Neuronal stem cell (in vitro differentiated cells): ENCODE measurements around the gene MAST4.

ENCODE experiments used
- DNase-seq: peaks from one replicate; pipeline ENCODE4 v3.0.0-alpha.2; 2013; ENCODE audit warnings: low spot score
- H2AFZ ChIP-seq: one replicate; pipeline ENCODE4 v1.6.1; 2013; ENCODE audit warnings: mild to moderate bottlenecking, low read length, inconsistent platforms
- H2AK5ac ChIP-seq: 2 replicates; pipeline ENCODE4 v1.6.1; 2013; ENCODE audit warnings: low read depth, mild to moderate bottlenecking, inconsistent platforms, low read length, moderate library complexity, mixed read lengths
- H2BK120ac ChIP-seq: 2 replicates; pipeline ENCODE4 v1.6.1; 2013; ENCODE audit warnings: low read depth, mild to moderate bottlenecking, inconsistent platforms, low read length, moderate library complexity, mixed read lengths
- H2BK12ac ChIP-seq: one replicate; pipeline ENCODE4 v1.6.1; 2013; ENCODE audit warnings: low read length, inconsistent platforms
- H2BK15ac ChIP-seq: 2 replicates; pipeline ENCODE4 v1.6.1; 2013; ENCODE audit warnings: mild to moderate bottlenecking, low read length, inconsistent platforms, mixed read lengths
- H2BK5ac ChIP-seq: one replicate; pipeline ENCODE4 v1.6.1; 2013; ENCODE audit warnings: inconsistent platforms, mild to moderate bottlenecking, low read length, moderate library complexity
- H3K14ac ChIP-seq: one replicate; pipeline ENCODE4 v1.6.1; 2013; ENCODE audit warnings: low read length, inconsistent platforms
- H3K18ac ChIP-seq: 2 replicates; pipeline ENCODE4 v1.6.1; 2013; ENCODE audit warnings: low read length, inconsistent platforms
- H3K23ac ChIP-seq: 2 replicates; pipeline ENCODE4 v1.6.1; 2013; ENCODE audit warnings: low read depth, mild to moderate bottlenecking, mixed read lengths, low read length, inconsistent platforms; ENCODE audit not compliant: poor library complexity
- H3K27ac ChIP-seq: replicated peaks from 3 replicates; pipeline ENCODE4 v1.5.1; 2013; ENCODE audit warnings: low read length, inconsistent platforms
- H3K27me3 ChIP-seq, 3 experiments: 2 replicates each; pipeline ENCODE4 v1.6.1; 2013; ENCODE audit warnings: low read length in 3 of 3, mild to moderate bottlenecking in 2 of 3, inconsistent platforms in 1 of 3, low read depth in 1 of 3, mixed read lengths in 1 of 3, moderate library complexity in 1 of 3; ENCODE audit not compliant: control insufficient read depth in 3 of 3, insufficient read depth in 3 of 3
- H3K36me3 ChIP-seq, 2 donors: replicated peaks in 1 of 2; 2 replicates each; pipeline ENCODE4 v1.6.1; 2013; ENCODE audit warnings: low read length in 2 of 2; ENCODE audit not compliant: control insufficient read depth in 2 of 2, insufficient read depth in 2 of 2
- H3K4ac ChIP-seq: 2 replicates; pipeline ENCODE4 v1.6.1; 2013; ENCODE audit warnings: inconsistent platforms, mild to moderate bottlenecking, low read length, moderate library complexity
- H3K4me1 ChIP-seq, 2 donors: 1 replicate in 1 of 2; 2 replicates in 1 of 2; pipeline ENCODE4 v1.6.1; 2013; ENCODE audit warnings: low read length in 2 of 2, low read depth in 1 of 2; ENCODE audit not compliant: control insufficient read depth in 2 of 2, insufficient read depth in 1 of 2
- H3K4me2 ChIP-seq: one replicate; pipeline ENCODE4 v1.6.1; 2013; ENCODE audit warnings: mild to moderate bottlenecking, low read length, inconsistent platforms; ENCODE audit not compliant: insufficient read depth, poor library complexity, severe bottlenecking
- H3K4me3 ChIP-seq, 2 donors: 2 replicates each; pipeline ENCODE4 v1.5.1; 2013; ENCODE audit warnings: low read length in 2 of 2, mild to moderate bottlenecking in 2 of 2, inconsistent platforms in 1 of 2, moderate library complexity in 1 of 2
- H3K79me1 ChIP-seq: one replicate; pipeline ENCODE4 v1.6.1; 2013; ENCODE audit warnings: low read depth, mild to moderate bottlenecking, inconsistent platforms, low read length, moderate library complexity
- H3K9ac ChIP-seq: one replicate; pipeline ENCODE4 v1.6.1; 2013; ENCODE audit warnings: mild to moderate bottlenecking, low read depth, low read length, inconsistent platforms; ENCODE audit not compliant: poor library complexity
- H3K9me3 ChIP-seq, 2 donors: replicated peaks in 1 of 2; 2 replicates each; pipeline versions ENCODE3 to v1.6.1; 2013; ENCODE audit warnings: low read length in 2 of 2, mild to moderate bottlenecking in 2 of 2, inconsistent platforms in 1 of 2, low read depth in 1 of 2, mixed read lengths in 1 of 2, moderate library complexity in 1 of 2; ENCODE audit not compliant: control insufficient read depth in 2 of 2, insufficient read depth in 1 of 2
- H4K8ac ChIP-seq: one replicate; pipeline ENCODE4 v1.6.1; 2013; ENCODE audit warnings: low read depth, mild to moderate bottlenecking, inconsistent platforms, low read length, moderate library complexity
- H4K91ac ChIP-seq: one replicate; pipeline ENCODE4 v1.6.1; 2013; ENCODE audit warnings: low read length, low read depth, mild to moderate bottlenecking, inconsistent platforms; ENCODE audit not compliant: poor library complexity
- WGBS, 2 donors: extraction: QIAGEN DNeasy Blood & Tissue Kit; methylation state at CpG; one replicate each; pipeline ENCODE4 v1.1.7; 2013; ENCODE audit warnings: missing lambda C conversion rate in 2 of 2, mixed read lengths in 1 of 2; ENCODE audit not compliant: insufficient read length in 2 of 2, insufficient replicate concordance in 1 of 2; ENCODE audit errors: extremely low coverage in 2 of 2; 5-methylcytosine and 5-hydroxymethylcytosine counted together

Gene MAST4

GRCh38 chr5:66717455-66718373 lies 121.5 kb downstream of the MAST4 start:
- Histone ChIP-seq H3K4me2 (no peak overlapping the region), H3K18ac (peak overlapping the region; percentile 41), H3K9ac (no peak overlapping the region), H3K9me3 (no peaks in the 10 kb centered on the region), H2AK5ac (no peak overlapping the region), H4K8ac (no peak overlapping the region), H3K4me1 (peaks cover 1 to 6% of the 10 kb centered on the region in 2 donors), H3K4me3 (no peak overlapping the region), H3K27me3 (no peaks in the 10 kb centered on the region), H3K23ac (no peak overlapping the region), H3K4ac (no peak overlapping the region), H3K27ac (no peak overlapping the region), H2AFZ (peak overlapping the region; percentile 48), H2BK120ac (no peak overlapping the region), H3K79me1 (no peaks in the 10 kb centered on the region), H2BK5ac (no peak overlapping the region), H2BK12ac (no peak overlapping the region), H3K14ac (no peak overlapping the region), H3K36me3 (no peaks in the 10 kb centered on the region), H4K91ac (no peak overlapping the region), H2BK15ac (no peak overlapping the region)
- DNase-seq: no peak
- WGBS, 2 donors: no CpG with 5 or more reads among the region's 6 CpGs

GRCh38 chr5:66718374-66719002 lies 122.3 kb downstream of the MAST4 start:
- Histone ChIP-seq H3K4ac (no peak overlapping the region), H3K9ac (no peak overlapping the region), H3K4me2 (no peak overlapping the region), H3K27ac (no peak overlapping the region), H3K79me1 (no peaks in the 10 kb centered on the region), H2BK5ac (no peak overlapping the region), H3K27me3 (no peaks in the 10 kb centered on the region), H3K4me1 (peaks cover 1 to 6% of the 10 kb centered on the region in 2 donors), H2BK12ac (no peak overlapping the region), H3K4me3 (no peak overlapping the region), H3K23ac (no peak overlapping the region), H3K36me3 (no peaks in the 10 kb centered on the region), H3K18ac (no peak overlapping the region), H2AFZ (no peak overlapping the region), H3K9me3 (no peaks in the 10 kb centered on the region), H4K91ac (no peak overlapping the region), H3K14ac (no peak overlapping the region), H2BK120ac (no peak overlapping the region), H2AK5ac (no peak overlapping the region), H4K8ac (no peak overlapping the region), H2BK15ac (no peak overlapping the region)
- no peak for DNase-seq
- WGBS, 2 donors: no CpG with 5 or more reads among the region's 7 CpGs

GRCh38 chr5:66720780-66721179 lies 124.6 kb downstream of the MAST4 start:
- no peak overlapping the region for H3K14ac ChIP-seq
- peaks cover 1 to 6% of the 10 kb centered on the region in 2 donors for H3K4me1 ChIP-seq
- no peak overlapping the region for H2BK15ac ChIP-seq
- H4K8ac ChIP-seq: no peak overlapping the region
- H2BK12ac ChIP-seq: no peak overlapping the region
- no peak overlapping the region for H3K4ac ChIP-seq
- H4K91ac ChIP-seq: no peak overlapping the region
- no CpG with 5 or more reads among the region's 5 CpGs for WGBS, 2 donors
- no peak overlapping the region for H3K23ac ChIP-seq
- no peak overlapping the region for H3K18ac ChIP-seq
- H3K79me1 ChIP-seq: no peaks in the 10 kb centered on the region
- no peak for DNase-seq
- H3K4me3 ChIP-seq: no peak overlapping the region
- no peak overlapping the region for H2AK5ac ChIP-seq
- no peaks in the 10 kb centered on the region for H3K36me3 ChIP-seq
- H3K9me3 ChIP-seq: no peaks in the 10 kb centered on the region
- H3K4me2 ChIP-seq: no peak overlapping the region
- peak overlapping the region; percentile 9 for H2AFZ ChIP-seq
- H3K9ac ChIP-seq: no peak overlapping the region
- no peaks in the 10 kb centered on the region for H3K27me3 ChIP-seq
- H2BK5ac ChIP-seq: no peak overlapping the region
- no peak overlapping the region for H3K27ac ChIP-seq
- H2BK120ac ChIP-seq: no peak overlapping the region

GRCh38 chr5:66722686-66723085 lies 126.5 kb downstream of the MAST4 start:
- Histone ChIP-seq H3K4me1 (peaks cover 1 to 6% of the 10 kb centered on the region in 2 donors), H2BK5ac (no peak overlapping the region), H3K23ac (no peak overlapping the region), H4K8ac (no peak overlapping the region), H3K79me1 (no peaks in the 10 kb centered on the region), H2AFZ (no peak overlapping the region), H2BK12ac (no peak overlapping the region), H3K4ac (no peak overlapping the region), H3K9me3 (no peaks in the 10 kb centered on the region), H3K14ac (no peak overlapping the region), H4K91ac (no peak overlapping the region), H3K4me2 (no peak overlapping the region), H2AK5ac (no peak overlapping the region), H3K9ac (no peak overlapping the region), H3K18ac (no peak overlapping the region), H3K27ac (no peak overlapping the region), H2BK15ac (no peak overlapping the region), H3K4me3 (no peak overlapping the region), H3K27me3 (no peaks in the 10 kb centered on the region), H3K36me3 (no peaks in the 10 kb centered on the region), H2BK120ac (no peak overlapping the region)
- no peak for DNase-seq
- WGBS, 2 donors: no CpG with 5 or more reads among the region's 4 CpGs
